ENCODE results near the gene SH3GLB2.

Gene SH3GLB2

DNA sequence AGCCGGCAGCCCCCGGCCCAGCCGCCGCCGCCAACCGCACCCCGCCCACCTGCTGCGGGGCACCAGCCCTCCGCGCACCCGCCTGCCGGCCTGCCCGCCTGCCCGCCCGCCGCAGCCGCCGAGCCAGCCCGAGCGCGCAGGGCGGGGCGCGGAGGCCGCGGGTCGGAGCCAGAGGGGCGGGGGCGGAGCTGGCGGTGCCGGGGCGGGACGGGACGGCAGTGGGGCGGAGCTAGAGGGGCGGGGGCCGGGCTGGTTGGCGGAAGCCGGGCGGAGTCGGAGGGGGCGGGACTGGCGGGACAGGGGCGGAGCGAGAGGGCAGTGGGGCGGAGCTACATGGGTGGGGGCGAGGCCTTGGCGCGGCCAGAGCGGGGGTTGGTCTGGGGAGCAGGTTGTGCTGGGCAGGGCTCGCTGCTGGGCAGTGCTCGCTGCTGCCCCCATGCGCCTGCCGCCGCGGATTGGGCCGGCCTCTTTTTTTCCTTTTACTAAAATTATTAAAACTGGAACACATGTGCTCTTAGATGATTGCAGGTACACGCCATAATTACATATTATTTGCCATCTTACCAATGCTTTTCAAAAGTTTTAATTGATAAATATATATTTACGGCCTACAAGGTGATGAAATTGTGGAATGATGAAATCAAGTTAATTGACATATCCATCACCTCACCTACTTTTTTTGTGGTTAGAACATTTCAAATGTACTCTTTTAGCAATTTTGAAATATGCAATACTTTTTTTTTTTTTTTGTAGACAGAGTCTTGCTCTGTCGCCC lies at the start of gene SH3GLB2:
TSS of gene SH3GLB2 (minus strand) at position 140 of the 775 bp plus-strand sequence. CDS start 177 bp downstream, outside the sequence.
- DNase-seq (ENCODE audit: low read depth in 4 of 4, low spot score in 1 of 4): peak; percentile 89 to 99 (median 93)

DNA sequence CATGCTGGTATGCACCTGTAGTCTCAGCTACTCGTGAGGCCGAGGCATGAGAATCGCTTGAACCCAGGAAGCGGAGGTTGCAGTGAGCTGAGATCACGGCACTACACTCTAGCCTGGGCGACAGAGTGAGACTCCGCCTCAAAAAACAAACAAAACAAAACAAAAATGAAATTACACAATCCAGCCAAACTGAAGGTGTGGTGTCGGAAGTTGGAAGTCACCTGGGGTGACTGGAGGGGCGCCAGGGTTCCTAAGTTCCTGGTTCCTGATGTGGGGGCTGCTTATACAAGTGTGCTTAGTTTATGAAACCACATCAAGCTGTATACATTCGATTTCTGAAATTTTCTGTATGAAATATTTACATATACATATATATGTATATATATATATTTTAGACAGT lies 49.1 kb upstream of the SH3GLB2 start:
- no peak for DNase-seq (ENCODE audit: low read depth in 4 of 4, low spot score in 1 of 4)

DNA sequence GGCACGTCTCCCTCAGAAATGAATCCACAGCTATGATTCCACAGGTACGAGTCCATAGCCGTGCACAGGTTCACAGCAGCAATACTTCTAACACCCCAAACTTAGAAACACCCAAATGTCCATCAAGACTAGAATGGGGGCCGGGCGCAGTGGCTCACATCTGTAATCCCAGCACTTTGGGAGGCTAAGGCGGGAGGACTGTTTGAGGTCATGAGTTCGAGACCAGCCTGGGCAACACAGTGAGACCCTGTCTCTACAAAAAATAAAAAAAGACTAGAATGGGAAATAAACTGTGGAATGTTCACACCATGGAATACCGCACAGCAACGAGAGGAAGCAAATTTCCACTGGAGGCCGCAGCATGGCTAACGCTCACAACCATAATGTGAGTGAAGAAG lies 48.5 kb upstream of the SH3GLB2 start:
- DNase-seq (ENCODE audit: low read depth in 4 of 4, low spot score in 1 of 4): no peak

DNA sequence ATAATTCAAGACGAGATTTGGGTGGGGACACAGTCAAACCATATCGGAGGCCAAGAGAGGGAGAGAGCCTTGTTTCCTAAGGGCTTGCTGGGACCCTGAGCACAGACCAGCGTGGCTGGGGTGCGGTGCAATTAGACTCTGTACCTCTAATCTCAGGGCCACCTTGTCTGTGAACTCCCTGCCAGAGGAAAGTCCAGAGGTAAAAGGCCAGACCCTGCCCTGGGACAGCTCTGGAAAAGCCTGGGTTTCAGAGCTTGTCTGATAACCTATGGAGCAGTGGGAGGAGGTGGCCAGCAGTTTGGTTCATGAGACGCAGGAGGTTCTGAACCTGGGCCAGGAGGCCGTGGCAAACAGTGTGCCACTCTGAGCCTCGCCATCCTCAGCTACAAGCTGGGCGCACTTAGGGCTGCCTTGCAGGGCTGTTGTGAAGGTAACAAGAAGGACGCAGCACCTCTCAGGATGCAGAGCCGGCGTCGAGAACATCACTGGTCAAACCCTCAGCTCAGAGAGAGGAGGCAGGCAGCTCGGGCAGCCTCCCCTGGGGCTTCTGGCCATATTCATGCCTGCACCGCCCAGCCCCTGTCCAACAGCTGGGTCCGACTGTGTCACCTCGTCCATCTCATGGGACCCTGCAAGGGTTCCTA lies 48.0 kb upstream of the SH3GLB2 start:
- no peak for DNase-seq (ENCODE audit: low read depth in 4 of 4, low spot score in 1 of 4)

DNA sequence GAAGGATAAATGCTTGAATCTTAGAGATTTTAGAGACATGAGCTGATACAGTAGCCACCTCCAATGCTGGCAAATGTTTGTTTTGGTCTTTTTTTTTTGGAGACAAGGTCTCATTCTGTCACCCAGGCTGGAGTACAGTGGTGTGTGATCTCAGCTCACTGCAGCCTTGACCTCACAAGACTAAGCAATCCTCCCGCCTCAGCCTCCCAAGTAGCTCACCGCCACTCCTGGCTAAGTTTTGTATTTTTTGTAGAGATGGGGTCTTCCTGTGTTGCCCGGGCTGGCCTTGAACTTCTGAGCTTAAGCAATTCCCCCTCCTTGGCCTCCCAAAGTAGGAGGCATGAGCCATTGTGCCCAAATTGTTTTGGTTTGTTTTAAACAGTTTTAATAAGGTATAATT lies 46.0 kb upstream of the SH3GLB2 start:
- no peak for DNase-seq (ENCODE audit: low read depth in 4 of 4, low spot score in 1 of 4)

DNA sequence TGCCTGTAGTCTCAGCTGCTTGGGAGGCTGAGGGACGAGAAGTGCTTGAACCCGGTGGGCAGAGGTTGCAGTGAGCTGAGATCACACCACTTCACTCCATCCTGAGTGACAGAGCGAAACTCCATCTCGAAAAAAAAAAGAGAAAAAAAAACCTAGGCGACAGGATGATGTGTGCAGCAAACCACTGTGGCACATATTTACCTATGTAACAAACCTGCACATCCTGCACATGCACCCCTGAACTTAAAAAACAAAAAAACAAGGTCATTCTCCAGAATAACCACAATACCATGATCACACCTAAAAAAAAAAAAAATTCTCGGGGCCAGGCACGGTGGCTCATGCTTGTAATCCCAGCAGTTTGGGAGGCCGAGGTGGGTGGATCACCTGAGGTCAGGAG lies 45.3 kb upstream of the SH3GLB2 start:
- DNase-seq (ENCODE audit: low read depth in 4 of 4, low spot score in 1 of 4): no peak

DNA sequence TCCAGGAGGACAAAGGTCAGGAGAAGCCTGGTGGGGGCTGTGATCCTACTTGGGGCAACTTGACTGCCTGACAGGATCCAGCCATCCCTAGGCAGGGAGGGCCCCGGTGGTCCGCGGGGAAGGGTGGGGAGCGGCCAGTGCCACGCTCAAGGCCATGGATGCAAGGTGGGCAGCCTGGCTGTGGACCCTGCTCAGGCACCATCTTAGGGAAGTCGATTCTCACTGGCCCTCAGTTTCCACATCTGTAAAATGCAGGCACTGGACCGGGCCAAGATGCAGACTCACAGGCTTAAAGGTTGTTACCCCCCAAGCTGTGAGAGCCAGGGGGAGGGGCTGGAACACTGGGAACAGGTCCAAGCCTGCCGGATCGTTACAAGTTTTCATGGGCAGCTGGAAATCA lies 44.0 kb upstream of the SH3GLB2 start:
- DNase-seq (ENCODE audit: low read depth in 4 of 4, low spot score in 1 of 4): no peak

DNA sequence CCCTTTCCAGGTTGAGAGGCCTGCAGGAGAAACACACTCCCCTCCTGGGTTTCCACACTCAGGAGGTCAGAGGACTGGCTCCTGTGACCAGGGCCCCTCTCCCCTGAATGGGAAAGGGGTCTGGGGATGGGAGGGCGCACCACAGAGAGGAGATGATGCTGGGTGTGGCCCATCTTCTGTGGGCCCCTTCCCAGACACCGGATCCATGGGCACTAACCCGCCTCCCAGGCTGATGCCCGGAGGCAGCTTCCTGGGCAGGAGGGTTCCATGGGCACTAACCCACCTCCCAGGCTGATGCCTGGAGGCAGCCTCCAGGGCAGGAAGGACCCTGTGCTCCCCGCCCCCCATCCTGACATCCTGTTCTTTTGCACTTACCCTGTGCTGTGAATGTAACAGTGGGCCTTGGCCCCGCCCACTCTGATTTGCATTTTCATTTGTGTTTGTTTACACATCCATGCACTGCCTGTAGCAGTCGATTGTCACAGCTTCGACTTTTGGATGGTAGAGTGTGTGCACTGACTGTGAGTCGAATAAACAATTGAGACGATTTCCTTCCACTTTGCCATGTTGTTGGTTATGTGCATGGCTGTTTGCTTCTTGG lies 43.5 kb upstream of the SH3GLB2 start:
- DNase-seq (ENCODE audit: low read depth in 4 of 4, low spot score in 1 of 4): no peak

DNA sequence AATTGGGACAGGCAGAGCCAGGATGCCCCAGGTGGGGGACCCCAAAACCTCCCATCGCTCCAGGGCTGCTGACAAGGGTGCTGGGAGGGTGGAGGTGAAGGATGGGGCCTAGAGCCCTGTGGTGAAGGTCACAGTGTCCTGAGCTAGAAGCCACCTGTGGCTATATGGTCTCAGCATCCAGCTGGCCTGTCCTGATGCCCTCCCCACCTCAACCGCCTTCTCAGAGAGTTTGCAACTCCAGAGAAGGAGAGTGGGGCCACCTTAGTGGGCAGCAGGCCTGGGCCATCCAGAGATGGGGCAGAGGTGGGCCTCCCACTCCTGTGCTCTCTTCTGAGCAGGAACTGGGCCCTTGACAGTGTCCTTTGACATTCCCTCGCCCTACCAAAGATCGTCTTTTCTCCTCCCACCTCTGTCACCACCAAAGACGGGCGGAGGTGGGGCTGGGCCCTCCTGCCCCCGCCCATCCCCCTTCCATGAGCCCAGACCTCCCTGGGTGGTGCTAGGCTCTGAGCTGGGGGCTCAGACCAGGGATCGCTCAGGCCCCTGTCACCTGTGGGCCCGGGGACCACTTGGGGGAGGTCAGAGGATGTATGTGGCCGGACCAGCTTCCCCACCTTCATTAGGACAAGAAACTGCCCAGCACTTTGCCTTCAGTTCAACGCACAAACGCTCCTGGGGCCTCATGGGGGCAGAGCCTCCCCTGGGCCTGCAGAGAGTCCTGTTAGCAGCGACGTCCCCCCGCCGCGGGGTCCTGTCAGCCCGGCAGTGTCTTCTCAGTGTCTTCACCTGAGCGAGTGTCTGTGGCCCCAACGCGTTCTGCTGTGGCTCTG lies 42.8 kb upstream of the SH3GLB2 start:
- no peak for DNase-seq (ENCODE audit: low read depth in 4 of 4, low spot score in 1 of 4)

DNA sequence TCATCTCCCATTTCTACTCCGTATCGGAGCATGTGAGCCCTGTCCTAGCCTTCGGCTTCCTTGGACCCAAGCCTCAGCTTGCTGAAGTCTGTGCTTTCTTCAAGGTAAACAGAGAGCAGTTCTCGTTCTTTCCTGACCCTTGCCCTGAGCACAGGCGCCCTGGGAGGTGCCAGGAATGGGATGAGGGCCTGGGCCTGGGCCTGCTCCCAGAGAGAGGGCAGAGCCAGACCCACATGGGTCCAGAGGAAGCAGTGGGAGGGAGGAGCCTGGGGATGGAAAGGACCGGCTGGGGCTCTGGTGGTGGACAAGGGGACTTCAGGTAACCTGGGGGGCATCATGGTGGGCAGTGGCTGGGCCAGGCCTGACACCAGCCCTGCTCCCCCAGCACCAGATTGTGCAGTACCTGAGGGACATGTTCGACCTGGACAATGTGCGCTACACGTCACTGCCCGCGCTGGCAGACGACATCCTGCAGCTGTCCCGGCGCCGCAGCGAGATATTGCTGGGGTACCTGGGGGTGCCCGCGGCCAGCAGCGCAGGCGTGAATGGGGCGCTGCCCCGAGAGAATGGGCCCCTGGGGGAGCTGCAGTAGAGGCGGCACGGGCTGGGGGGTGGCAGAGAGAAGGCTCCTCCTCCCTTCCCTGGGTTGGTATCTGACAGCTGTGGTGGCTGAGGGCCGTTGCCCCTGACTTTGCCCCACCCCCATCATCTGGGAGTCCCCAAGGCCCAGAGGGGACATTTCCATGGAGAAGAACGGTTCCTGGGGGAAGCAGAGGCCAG lies 41.9 kb upstream of the SH3GLB2 start:
- no peak for DNase-seq (ENCODE audit: low read depth in 4 of 4, low spot score in 1 of 4)

DNA sequence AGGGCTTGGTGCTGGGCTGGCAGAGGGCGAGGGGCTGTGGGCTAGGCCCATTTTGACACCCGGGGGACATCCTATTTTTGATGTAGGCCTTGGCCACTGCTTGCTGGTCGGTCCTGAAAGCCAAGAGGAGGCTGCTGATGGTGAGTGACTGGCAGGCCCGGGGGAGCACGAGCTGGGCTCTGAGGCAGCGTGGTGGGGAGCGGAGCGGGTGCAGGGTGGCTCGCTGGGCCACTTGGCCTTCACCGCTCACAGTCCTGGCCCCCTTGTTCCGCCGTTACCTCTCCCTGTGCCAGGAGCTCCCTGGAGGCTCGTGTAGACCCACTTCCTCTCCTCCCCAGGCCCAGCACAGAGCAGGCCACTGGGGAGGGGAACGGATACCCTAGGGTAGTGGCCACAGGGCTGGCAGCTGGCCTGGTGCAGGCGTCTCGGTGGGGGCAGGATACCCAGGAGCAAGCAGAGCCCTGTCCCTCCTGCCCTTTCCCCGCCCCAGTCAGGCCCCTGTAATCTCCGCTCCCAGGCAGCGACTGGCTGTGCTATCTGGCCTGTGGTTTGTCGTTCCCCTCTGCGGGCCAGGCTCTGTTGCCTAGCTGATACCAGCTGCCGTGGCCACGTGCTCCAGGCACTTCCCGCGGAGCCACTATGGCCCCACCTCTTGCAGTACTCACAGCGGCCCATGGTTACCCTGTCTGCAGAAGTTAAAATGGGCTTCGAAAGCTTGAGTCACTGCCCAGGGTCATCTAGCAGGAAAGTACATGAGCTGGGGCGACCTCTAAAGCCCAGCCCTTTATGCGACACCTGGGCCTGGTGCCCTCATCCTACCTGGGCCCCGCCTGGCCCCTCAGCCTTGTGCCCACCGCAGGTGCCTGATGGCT lies 41.1 kb upstream of the SH3GLB2 start:
- peak in 2 of 4 experiments; percentile 10 to 30 for DNase-seq (ENCODE audit: low read depth in 4 of 4, low spot score in 1 of 4)

DNA sequence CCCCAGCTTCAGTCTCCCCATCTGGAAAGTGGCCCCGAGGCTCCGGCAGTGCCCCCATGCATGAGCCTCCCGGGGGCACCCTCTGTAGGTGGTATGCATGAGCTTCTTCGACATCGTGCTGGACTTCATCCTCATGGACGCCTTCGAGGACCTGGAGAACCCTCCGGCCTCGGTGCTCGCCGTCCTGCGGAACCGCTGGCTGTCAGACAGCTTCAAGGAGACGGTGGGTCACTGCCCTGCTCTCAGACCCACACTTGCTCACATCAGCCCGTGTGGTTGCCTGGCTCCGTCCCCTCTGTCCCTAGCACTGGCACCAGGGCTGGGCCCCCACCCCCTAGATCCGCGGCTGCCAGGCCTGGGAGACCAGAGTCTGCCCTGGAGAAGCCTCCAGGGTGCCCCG lies 40.0 kb upstream of the SH3GLB2 start:
- DNase-seq (ENCODE audit: low read depth in 4 of 4, low spot score in 1 of 4): no peak

DNA sequence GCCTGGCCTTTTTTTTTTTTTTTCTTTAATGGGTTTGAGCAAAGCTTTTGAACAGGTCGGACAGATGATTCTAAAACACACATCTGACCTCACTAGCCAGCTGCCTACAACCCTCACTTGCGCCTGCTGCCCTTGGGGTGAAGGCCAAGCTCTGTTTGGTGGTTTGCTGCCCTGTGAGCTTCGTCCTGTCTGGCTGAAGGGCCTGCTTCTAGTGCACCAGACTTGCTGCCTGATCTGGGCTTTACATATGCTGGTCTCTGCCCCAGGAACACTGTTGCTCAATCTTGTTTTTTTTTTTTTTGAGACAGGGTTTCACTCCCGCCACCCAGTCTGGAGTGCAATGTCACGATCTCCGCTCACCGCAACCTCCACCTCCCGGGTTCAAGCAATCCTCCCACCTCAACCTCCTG lies 36.4 kb upstream of the SH3GLB2 start:
- DNase-seq (ENCODE audit: low read depth in 4 of 4, low spot score in 1 of 4): no peak

DNA sequence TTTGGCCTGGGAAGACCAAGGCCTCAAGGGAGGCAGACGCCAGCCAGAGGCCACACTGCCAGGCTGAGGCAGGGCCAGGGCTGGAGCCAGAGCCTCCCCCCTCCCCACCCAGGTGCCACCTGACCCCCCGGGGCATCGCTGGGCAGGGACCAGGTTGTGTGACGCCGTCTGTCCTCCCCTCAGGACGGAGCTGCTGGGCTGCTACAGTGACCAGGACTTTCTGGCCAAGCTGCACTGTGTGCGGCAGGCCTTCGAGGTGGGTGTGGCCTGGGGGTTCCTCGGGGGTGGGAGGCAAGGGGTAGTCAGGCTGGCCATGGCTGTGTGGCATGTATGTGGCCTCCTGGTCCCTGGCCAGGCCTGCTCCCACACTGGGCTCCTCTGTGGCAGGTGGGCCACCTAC lies 34.9 kb upstream of the SH3GLB2 start:
- no peak for DNase-seq (ENCODE audit: low read depth in 4 of 4, low spot score in 1 of 4)

DNA sequence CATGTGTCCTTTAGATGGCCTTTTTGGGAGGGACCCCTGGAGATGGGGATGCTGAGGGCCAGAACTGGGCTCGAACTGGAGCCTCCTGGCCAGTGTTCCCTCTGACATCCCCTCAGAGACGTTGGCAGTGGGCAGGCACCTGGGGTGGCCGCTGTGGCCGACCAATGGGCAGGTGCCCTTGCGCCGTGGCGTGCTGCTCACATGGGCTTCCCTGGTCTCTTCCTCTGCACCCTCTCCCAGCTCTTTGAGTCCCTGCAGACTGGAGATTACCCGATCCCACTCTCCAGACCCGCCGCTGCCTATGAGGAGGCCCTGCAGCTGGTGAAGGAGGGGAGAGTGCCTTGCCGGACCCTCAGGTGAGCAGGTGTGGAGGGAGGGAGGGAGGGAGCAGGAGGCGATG lies 32.9 kb upstream of the SH3GLB2 start:
- DNase-seq (ENCODE audit: low read depth in 4 of 4, low spot score in 1 of 4): no peak

DNA sequence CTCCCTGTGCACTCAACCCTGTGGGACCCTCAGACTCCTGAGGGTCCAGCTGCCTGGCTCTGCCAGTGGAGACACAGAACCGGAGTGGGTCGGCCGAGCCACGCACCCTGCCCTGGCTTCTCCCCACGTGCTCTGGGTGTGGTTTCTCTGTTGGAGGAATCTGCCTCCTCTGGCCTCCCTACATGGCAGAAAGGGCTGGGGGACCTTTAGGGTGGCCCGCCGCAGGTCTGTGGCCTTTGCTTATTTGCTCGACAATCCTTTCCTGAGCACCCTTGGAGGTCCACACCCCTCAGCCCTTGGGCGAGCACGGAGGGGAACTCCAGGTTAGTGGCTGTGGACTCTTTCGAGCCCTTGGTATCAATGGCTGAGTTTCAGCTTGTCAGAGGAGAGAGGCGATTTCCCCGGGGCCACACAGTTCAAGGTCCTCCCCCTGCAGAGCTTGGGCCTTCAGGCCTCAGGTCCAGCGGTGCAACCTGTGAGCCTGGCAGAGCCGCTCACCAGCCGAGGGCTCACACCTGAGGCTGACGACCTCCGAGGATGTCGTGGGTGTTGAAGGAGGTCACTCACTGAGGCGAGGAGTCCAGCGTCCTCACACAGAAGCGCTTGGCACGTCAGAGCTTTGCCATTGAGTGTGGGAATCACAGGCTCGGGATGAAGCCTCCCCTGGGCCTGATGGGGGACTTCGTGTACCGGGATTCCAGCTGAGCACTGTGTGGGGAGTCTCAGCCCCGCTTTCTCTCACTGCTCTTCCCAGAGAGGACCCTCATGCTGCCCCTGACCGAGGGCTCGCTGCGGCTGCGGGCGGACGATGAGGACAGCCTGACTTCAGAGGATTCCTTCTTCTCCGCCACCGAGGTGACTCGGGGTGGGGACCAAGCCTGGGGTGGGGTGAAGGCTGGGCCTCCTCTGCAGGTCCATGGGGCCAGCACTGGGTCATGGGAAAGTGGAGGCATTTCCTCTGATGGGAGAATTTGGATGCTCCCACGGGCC lies 32.0 kb upstream of the SH3GLB2 start:
- DNase-seq (ENCODE audit: low read depth in 4 of 4, low spot score in 1 of 4): no peak

DNA sequence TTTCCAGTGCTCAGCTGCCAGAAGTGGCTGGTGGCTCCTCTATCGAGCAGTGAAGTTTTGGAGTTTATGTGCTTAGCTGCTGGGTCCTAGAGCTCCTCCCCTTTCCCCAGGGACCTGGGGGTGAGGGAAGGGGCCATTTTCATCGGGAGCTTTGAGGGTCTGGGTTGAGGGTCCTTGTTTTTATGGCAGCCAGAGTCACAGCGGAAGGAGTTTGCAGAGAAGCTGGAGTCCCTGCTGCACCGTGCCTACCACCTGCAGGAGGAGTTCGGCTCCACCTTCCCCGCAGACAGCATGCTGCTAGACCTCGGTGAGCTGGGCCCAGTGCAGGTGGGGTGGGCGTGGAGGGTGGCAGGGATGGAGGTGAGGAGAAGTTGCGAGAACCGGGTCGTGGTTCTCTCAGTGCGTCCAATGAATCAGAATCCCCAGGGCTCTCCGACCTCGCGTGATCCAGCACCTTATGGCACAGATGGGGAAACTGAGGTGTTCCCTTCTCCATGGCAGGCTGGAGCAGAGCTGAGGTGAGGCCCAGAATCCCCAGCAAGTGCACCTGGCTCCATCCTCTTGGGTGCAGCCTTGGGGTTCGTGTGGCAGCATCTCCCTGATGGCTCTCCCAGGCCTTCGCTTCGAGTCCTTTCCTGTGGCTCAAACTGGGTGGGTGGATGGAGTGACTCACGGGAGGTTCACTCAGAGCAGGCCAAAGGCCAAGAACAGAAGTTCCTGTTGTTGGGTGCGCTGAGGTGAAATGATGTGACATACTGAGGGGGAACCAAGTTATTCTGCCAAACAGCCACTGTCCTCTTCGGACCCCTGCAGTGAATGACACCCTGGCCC lies 31.0 kb upstream of the SH3GLB2 start:
- DNase-seq (ENCODE audit: low read depth in 4 of 4, low spot score in 1 of 4): no peak
